TTC549 (cell line): ENCODE measurements around the gene NPW.
"Not testable (repeated sequence)": the region's sequence is repeated elsewhere in the genome, so short reads cannot be mapped to it uniquely, and the experiment has no call there.

Experiments
- FAIRE-seq: peaks from 2 replicates; lab custom pipeline; 2012; peaks lifted over from hg19 to GRCh38; lab: Jason Lieb, UNC

NPW gene

GRCh38 chr16:2002406-2003230, 17.0 kb upstream of the NPW start:
- FAIRE-seq = no peak

- no peak for FAIRE-seq
These were observed 16.3 kb upstream of the NPW start for GRCh38 chr16:2003231-2003826.

- peak; percentile 43 for FAIRE-seq
These were observed 15.6 kb upstream of the NPW start for GRCh38 chr16:2003827-2004641.

GRCh38 chr16:2004795-2005517, 14.6 kb upstream of the NPW start:
- FAIRE-seq = no peak

DNA sequence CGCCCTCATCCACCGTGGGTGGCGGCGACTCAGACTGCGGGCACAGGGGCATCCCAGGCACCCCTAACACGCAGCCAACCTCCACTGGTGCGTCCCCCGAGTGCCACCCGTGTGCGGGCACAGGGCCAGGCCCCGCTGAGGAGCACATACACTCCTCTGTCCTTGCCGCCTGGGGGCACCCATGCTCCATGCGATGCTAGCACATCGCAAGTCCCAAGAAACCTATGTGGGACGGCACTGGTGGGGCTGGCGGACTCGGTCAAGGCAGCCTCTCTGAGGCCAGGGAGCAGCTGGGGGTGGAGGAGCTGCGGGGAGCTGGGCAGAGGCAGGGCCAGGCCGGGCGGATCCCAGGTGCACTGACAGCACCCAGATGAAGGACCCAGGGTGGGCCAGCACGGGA, 13.9 kb upstream of the NPW start:
- FAIRE-seq = no peak

DNA sequence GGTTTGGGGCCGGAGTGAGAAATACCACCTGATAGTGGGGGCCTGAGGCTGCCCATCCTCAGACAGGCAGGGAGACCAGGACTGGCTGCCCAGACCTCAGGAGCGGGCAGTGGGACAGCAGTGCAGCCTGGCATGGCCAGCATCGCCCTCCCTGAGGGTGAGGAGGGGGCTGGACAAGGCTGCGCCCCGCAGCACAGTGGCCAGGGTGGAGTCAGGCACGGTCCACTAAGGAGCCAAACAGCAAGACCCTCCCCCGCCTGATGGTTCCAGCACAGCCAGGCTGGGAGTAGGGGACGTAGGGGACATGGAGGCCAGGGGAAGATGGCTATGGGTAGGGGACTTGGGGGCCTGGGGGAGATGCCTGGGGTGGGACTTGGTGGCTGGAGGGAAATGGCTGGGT, 13.3 kb upstream of the NPW start:
- FAIRE-seq = no peak

GRCh38 chr16:2007081-2007836, 12.3 kb upstream of the NPW start:
- FAIRE-seq = no peak

DNA sequence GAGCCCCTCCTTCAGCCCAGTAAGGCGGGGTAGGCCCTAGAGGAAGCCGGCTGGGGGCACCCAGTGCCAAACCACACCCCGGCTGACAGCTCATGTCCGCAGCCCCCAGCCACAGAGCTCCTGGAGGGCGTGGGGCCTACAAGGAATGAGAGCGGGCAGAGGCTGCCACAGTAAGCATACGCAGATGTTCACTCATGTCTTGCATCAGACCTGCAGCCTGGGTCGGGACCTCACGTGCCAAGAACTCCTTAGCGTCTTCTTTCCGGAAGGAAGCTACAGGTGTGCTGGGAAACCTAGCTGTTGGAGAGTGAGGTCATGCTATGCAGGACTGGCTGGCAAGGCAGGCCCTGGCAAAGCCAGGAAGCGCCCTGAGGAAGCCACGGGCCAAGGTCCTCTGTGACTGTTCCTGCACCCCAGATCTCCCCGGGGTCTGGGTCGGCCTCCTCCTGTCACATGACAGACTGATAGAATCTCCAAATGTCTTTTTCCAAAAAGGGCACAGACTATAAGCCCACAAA, 11.5 kb upstream of the NPW start:
- FAIRE-seq = no peak

DNA sequence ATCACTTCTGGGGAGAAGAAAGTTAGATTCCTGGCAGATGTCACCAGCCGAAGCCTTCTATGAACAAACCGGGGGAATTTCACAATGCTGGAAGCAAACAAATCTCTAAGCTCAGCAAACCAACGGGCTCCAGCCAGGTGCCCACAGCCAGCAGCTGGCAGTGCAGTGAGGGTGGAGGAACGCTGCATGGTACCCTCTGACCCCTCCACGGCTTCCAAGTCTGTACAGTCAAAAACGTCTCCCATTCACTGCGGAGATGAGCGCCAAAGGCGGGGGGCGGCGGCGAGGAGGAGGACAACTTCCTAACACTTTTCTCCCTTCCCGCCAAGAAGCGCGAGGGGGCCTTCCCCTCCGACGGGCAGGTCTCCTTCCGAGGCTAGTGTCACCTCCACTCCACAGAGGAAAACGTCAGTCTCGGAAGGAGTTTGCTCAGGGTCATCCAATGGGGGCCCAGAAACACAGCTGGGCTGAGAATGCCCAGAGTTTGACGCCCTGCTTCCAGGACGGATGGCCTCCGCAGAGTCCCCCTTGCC, 10.9 kb upstream of the NPW start:
- no peak for FAIRE-seq

- no peak for FAIRE-seq
These were observed 10.3 kb upstream of the NPW start for GRCh38 chr16:2009164-2009711.

DNA sequence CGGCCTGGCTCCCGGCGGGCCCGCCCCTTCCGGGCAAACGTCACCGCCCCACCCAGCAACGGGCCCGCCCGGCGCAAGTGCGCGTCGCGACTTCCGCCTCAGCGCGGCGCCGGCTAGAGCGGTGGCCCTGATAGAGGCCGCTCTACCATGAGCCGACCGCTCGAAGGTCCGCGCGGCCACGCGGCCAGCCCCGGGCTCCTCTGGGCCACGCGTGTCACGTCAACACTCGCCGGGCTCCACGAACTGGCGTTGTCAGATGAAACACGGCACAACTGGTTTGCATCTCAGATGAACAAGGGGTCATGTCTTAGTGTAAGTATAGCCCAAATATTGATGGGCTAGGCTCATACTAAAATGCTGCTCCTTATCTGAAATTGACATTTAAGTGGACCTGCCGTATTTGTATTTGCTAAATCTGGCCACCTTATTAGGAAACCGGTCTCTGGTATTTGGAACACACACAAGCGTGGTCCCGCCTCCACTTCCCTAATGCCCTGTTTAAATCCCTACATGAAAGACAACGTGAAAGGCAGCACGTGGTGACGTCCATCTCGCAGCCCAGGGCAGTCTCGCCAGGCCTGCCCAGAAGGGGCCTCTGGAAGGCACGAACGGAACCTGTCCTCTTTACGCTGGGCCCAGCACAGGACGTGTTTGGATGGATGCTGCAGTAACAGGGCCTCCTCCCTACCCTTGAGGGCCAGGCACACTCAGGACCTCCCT, 9.6 kb upstream of the NPW start, which contains the start of gene ZNF598:
ZNF598 (minus strand) TSS at position 31 of the 720 bp plus-strand sequence.
- FAIRE-seq = no peak

DNA sequence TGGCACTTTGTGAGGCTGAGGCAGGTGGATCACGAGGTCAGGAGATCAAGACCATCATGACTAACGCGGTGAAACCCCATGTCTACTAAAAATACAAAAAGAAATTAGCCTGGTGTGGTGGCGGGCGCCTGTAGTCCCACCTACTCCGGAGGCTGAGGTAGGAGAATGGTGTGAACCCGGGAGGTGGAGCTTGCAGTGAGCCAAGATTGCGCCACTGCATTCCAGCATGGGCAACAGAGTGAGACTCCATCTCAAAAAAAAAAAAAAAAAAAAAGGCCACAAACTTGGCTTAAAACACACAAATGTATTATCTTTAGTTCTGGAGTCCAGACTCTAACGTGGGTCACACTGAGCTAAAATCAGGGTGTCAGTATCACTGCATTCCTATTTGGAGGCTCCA, 7.9 kb upstream of the NPW start:
- FAIRE-seq = not testable (repeated sequence)

DNA sequence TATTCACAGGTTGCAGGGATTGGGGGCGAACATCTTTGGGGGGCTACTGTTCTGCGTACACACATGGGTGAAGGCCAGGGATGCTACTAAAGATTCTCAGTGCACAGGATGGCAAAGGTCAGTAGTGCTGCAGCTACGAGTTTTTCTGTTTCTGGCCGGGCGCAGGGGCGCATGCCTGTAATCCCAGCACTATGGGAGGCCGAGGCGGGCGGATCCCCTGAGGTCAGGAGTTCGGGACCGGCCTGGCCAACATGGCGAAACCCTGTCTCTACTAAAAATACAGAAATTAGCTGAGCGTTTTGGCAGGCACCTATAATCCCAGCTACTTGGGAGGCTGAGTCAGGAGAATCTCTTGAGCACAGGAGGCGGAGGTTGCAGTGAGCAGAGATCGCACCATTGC, 6.1 kb upstream of the NPW start:
- FAIRE-seq = no peak

GRCh38 chr16:2015117-2015946, 4.3 kb upstream of the NPW start:
- no peak for FAIRE-seq

DNA sequence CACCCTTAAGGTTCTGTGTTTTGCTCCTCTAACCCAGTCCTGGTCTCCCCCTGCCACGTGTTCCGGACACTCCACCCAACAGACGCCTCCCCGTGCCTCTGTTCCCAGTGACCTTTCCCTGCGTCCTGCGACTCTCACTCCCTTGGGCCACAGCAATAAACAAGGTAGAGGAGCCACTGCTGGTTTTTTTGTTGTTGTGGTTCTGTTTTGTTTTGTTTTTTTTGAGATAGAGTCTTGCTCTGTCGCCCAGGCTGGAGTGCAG, 3.7 kb upstream of the NPW start:
- FAIRE-seq = no peak

- no peak for FAIRE-seq
These were observed 3.1 kb upstream of the NPW start for GRCh38 chr16:2016407-2016922.

DNA sequence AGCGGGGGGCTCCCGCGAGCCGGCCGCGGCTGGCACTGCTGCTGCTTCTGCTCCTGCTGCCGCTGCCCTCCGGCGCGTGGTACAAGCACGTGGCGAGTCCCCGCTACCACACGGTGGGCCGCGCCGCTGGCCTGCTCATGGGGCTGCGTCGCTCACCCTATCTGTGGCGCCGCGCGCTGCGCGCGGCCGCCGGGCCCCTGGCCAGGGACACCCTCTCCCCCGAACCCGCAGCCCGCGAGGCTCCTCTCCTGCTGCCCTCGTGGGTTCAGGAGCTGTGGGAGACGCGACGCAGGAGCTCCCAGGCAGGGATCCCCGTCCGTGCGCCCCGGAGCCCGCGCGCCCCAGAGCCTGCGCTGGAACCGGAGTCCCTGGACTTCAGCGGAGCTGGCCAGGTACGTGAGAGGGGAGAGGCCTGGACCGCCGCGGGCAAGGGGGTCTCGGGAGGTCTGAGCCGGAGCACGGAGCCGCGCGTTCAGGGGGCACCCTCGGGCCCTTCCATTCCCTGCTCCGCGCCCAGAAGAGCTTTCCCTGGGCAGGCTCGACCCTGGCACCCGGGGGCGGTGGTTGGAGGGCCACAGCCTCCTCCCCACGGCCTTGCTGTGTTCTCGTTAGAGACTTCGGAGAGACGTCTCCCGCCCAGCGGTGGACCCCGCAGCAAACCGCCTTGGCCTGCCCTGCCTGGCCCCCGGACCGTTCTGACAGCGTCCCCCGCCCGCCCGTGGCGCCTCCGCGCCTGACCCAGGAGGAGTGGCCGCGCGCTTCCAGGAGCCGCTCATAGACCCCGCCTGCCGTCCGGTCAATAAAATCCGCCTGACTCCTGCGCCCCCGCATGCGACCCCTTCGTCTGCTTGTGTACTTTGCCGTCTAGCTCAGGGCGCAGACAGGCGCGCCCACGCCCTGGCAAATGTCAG, 591 bp downstream of the NPW start:
- FAIRE-seq = no peak

- no peak for FAIRE-seq
These were observed 3.1 kb downstream of the NPW start for GRCh38 chr16:2022723-2023091.
